ENCODE results near the gene TNFSF18.

TNFSF18 gene

DNA sequence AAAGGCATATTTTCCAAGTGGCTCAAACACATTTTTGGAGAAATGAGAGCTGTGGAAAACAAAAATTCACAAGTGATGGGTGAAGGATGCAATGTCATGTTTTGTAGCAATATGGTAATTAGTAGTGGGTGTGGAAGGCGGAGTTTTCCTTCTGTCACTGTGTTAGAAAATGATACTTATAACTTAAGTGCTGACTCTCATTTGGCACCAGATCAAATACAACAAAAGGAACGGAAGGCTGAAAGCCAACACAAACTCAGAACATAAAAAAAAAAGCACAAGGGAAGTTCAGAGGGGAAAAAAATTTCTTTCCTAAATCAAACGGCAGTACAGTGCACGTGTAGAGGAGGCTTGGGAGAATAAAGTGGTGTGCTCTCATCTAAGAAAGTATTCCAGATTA is at the start of gene TNFSF18:
TSS of gene TNFSF18 (minus strand) at position 77 of the 400 bp plus-strand sequence. CDS start at position 32, 45 bp downstream.
- TF ChIP-seq, protein P1, sequence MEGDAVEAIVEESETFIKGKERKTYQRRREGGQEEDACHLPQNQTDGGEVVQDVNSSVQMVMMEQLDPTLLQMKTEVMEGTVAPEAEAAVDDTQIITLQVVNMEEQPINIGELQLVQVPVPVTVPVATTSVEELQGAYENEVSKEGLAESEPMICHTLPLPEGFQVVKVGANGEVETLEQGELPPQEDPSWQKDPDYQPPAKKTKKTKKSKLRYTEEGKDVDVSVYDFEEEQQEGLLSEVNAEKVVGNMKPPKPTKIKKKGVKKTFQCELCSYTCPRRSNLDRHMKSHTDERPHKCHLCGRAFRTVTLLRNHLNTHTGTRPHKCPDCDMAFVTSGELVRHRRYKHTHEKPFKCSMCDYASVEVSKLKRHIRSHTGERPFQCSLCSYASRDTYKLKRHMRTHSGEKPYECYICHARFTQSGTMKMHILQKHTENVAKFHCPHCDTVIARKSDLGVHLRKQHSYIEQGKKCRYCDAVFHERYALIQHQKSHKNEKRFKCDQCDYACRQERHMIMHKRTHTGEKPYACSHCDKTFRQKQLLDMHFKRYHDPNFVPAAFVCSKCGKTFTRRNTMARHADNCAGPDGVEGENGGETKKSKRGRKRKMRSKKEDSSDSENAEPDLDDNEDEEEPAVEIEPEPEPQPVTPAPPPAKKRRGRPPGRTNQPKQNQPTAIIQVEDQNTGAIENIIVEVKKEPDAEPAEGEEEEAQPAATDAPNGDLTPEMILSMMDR (IDR thresholded peaks at IDR 0.05; ENCODE audit: extremely low read depth, insufficient read depth, missing control alignments), result no peak
- DNase-seq (ENCODE audit: low spot score), result no peak
- in situ Hi-C loops (cut with MboI; ENCODE audit: low pct_unique_long_range_greater_than_20kb, low sequenced_read_pairs, unreplicated experiment), result no loop called here

DNA sequence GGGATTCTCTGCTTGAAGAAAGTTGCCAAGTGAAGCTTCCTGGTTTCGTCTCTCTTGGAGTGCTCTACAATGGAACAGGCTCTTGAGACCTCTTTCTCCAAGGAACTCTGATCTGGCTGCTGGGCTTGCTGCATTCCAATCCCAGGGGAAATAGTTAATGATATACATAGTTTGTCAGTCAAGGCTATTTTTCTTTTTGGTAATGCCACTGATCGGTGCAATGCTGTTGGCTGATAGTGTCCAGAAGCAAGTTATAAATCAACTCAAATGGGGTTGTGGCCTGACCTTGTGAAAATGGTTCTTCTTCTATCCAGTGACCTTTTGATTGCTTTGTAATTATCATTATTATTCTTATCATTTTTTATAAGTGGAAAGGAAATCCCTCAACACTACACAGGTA is 48.4 kb upstream of the TNFSF18 start:
- TF ChIP-seq, protein P1 (IDR thresholded peaks at IDR 0.05; ENCODE audit: extremely low read depth, insufficient read depth, missing control alignments), result no peak
- no peak for DNase-seq (ENCODE audit: low spot score)
- in situ Hi-C loops (cut with MboI; ENCODE audit: low pct_unique_long_range_greater_than_20kb, low sequenced_read_pairs, unreplicated experiment), result no loop called here

- in situ Hi-C loops (cut with MboI; ENCODE audit: low pct_unique_long_range_greater_than_20kb, low sequenced_read_pairs, unreplicated experiment), result no loop called here
- DNase-seq (ENCODE audit: low spot score), result no peak
- TF ChIP-seq, protein P1 (IDR thresholded peaks at IDR 0.05; ENCODE audit: extremely low read depth, insufficient read depth, missing control alignments), result no peak
Measured at GRCh38 chr1:173098117-173098516, 47.4 kb upstream of the TNFSF18 start.

- in situ Hi-C loops (cut with MboI; ENCODE audit: low pct_unique_long_range_greater_than_20kb, low sequenced_read_pairs, unreplicated experiment), result no loop called here
- DNase-seq (ENCODE audit: low spot score), result no peak
Measured at GRCh38 chr1:173097001-173097400, 46.3 kb upstream of the TNFSF18 start.

DNA sequence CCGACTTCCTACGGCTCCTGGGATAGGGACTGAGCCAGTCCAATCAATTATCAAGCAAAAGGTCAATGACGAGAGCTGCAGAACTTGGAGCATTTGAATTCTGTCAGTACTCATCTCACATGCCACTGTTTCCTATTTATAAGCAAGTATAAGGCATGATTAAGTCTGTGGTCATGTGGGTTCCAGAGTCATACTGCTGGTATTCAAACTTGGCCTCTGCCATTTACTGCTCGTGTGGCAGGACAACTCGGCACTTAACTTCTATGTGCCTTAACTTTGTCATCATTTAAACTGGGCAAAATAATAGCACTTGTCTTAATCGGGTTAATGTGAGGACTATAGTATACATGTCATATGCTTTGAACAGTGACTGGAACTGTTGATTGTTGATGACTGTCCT is 44.9 kb upstream of the TNFSF18 start:
- TF ChIP-seq, protein P1 (IDR thresholded peaks at IDR 0.05; ENCODE audit: extremely low read depth, insufficient read depth, missing control alignments), result no peak
- in situ Hi-C loops (cut with MboI; ENCODE audit: low pct_unique_long_range_greater_than_20kb, low sequenced_read_pairs, unreplicated experiment), result no loop called here
- DNase-seq (ENCODE audit: low spot score), result no peak

More at GRCh38 chr1:173097001-173097400, 46.3 kb upstream of the TNFSF18 start:
- TF ChIP-seq, protein P1 (IDR thresholded peaks at IDR 0.05; ENCODE audit: extremely low read depth, insufficient read depth, missing control alignments), result no peak

DNA sequence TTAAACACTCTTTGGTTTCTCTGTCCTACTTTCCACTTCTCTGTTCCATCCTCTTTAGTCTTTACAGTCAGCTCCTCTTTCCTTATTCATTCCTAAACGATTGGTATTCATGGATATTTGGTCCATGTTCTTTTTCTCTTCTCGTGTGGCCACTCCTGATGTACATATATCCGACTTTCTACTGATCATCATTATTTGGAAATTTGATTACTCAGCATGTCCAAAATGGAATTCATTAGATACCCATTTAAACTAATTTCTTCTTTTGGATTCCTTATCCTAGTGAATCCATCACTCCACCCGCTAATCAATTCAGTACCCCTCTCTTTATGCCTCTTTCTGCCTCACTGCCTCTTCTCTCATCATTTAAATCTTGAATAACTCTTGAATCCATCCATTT is 43.8 kb upstream of the TNFSF18 start:
- TF ChIP-seq, protein P1 (IDR thresholded peaks at IDR 0.05; ENCODE audit: extremely low read depth, insufficient read depth, missing control alignments), result no peak
- in situ Hi-C loops (cut with MboI; ENCODE audit: low pct_unique_long_range_greater_than_20kb, low sequenced_read_pairs, unreplicated experiment), result no loop called here

More for the DNA sequence above, 43.8 kb upstream of the TNFSF18 start:
- no peak for DNase-seq (ENCODE audit: low spot score)

All from GM13977 (cell line).